Left cardiac atrium (tissue), 4 donors: ENCODE measurements around the gene PRMT1. TPM values are rescaled to one million over a fixed set of nuclear protein-coding genes. Genes with fewer than 3 reads are reported as not detected.

Experiments used
- ATAC-seq, 2 donors: fragments of 200-7000 bp; cut with Tn5 transposase; one replicate each; pipeline ENCODE4 v1.9.1; 2020; ENCODE audit warnings: mild to moderate bottlenecking in 2 of 2, moderate library complexity in 2 of 2
- DNase-seq: peaks from one replicate; pipeline ENCODE4 v3.0.0-alpha.2; 2020
- intact Hi-C, 2 donors: fragments of 100-400 bp; cut with DNase I; formaldehyde crosslinking; loops; one replicate each; pipeline versions ENCODE4 v1.14.1 to v1.15.1; 2022 to 2023
- total RNA-seq, 2 donors: library from RNA; stranded (reverse); fragmentation: NEBNext Ultra II Directional; extraction: Animal tissue kit (Norgen Biotek cat#: 25700); gene quantifications; one replicate each; pipeline ENCODE4 v1.2.1, GENCODE V29; 2021
- donor health status: DM: no; HTN: yes; CAD: no.
- donor health status: DM: no; HTN: yes; CAD: no; lungs with severe emphysema.
- donor health status: DM: yes; HTN: yes; CAD: no.
- donor health status: Dilated cardiomyopathy.

PRMT1 gene
- total RNA-seq, 2 donors from 2014 or later: 137 to 159 TPM

DNA sequence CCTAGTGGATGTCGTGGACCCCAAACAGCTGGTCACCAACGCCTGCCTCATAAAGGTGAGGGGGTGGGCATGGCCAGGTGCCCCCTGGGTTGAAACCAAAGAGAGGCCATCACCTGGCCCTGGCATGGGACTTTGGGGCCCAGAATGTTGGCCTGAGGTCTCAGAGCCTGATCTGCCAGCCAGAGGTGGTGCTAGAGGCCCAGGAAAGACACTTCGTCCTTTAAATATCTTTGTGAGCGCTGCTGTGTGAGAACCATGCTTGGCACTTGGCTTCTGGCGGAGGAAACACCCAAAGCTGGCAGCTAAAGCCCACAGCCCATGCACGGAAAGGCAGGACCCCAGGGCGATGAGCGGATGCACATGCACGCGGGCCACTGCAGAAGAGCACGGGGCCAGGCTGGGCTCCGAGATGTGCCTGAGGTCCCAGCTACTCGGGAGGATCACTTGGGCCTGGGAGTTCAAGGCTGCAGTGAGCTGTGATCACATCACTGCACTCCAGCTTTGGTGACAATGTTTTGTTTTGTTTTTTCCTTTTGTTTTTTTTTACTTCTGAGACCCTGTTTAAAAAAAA is 8.0 kb downstream of the PRMT1 start:
- intact Hi-C loops: loop anchor here (5.0 to 10.0 kb wide), 2 partner anchors 120 to 127 kb away; partner anchors contain the start of gene FUZ (in 1 of the 2)
- ATAC-seq: peak in 1 of 2 donors; percentile 23
- no peak for DNase-seq

DNA sequence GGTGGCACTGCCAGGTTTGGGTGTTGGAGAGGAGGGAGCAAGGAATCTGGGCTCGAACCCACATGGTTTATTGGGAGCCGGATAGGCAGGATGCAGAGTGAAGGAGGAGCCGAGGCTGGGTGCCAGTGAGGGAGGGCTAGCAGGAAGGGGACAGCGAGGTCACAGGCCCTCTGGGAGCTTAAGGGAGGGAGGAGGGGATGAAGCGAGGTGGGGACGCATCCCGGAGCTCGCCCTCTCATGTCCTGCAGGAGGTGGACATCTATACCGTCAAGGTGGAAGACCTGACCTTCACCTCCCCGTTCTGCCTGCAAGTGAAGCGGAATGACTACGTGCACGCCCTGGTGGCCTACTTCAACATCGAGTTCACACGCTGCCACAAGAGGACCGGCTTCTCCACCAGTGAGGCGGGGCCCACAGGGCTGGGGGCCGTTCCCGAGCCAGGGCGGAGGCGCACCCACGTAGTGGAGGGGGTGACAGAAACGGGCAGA is 8.8 kb downstream of the PRMT1 start:
- no peak for DNase-seq
- ATAC-seq: no peak
- intact Hi-C loops: loop anchor here in 1 of 2 donors (10.0 kb wide), 1 partner anchor 119 kb away; no protein-coding TSS in a partner anchor

DNA sequence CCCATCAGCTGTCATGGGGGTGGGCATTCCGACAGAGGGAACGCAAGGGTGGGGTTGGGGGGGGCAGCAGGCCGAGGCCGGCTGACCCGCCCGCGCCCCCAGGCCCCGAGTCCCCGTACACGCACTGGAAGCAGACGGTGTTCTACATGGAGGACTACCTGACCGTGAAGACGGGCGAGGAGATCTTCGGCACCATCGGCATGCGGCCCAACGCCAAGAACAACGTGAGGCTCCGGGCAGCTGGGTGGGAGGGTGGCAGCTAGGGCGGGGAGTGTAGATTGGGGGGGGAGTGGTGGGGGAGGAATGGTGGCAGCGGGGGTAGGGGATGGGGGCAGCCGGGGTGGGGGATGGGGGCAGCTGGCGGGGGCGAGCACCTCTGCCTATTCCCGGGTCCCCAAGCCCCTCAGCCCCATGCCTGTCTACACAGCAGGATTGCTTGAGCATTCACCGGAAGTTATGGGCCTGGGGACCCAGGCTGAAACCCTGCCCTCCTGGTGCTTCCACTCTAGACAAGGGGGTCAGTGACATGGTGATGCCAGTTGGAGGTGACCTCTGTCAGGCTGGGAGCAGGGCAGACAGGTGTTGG is 9.5 kb downstream of the PRMT1 start:
- DNase-seq: no peak
- no peak for ATAC-seq
- intact Hi-C loops: loop anchor here in 1 of 2 donors (10.0 kb wide), 1 partner anchor 118 kb away; no protein-coding TSS in a partner anchor

DNA sequence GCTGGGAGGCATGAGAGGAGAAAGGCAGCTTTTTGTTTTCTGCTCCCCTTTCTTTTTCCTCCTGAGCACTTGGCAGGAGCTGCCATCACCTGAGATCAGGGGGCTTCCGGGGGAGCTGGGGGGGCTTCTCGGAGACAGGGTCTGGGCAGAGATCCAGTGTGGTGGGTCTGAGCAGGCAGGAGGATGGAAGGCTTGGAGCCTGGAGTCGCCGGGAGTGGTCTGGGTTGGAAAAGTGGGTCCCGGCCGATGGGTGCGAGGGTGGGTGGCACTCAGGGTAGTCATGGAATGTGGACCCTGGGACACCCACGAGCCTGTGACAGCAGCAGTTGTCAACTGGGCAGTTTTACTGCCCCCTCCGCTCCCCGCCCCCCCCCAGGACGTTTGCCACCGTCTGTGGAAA is 10.1 kb downstream of the PRMT1 start:
- intact Hi-C loops: loop anchor here in 1 of 2 donors (10.0 kb wide), 1 partner anchor 118 kb away; no protein-coding TSS in a partner anchor
- ATAC-seq (no peak), DNase-seq (no peak)

DNA sequence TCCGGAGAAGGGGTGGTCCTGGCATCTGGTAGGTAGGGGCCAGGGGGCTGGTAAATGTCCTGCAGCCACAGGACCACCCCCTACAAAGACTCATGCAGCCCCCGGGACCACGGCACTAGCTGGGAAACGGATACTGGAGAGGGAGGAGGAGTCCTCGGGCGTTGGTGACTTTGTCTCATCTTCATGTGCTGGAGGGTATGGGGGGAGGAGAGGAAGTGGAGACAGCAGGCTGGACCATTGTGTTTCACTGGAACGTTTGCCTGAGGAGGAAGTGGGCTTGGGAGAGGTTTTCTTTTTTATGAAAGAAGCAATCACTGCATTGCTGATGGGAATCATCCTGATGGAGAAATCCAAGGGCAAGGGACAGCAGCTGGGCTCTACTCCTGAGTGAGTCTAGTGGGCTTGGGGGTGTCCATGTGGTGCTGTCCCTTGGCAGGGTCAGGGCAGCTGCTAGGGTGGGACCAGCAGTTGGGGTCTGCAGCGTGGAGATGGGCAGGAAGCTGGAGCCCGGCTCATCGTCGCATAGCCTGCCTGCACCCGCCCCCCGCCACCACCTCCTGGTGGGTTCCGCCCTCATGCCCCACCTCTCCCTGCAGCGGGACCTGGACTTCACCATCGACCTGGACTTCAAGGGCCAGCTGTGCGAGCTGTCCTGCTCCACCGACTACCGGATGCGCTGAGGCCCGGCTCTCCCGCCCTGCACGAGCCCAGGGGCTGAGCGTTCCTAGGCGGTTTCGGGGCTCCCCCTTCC is 10.7 kb downstream of the PRMT1 start:
- DNase-seq (no peak), ATAC-seq (no peak)
- intact Hi-C loops: loop anchor here in 1 of 2 donors (10.0 kb wide), 1 partner anchor 117 kb away; no protein-coding TSS in a partner anchor

DNA sequence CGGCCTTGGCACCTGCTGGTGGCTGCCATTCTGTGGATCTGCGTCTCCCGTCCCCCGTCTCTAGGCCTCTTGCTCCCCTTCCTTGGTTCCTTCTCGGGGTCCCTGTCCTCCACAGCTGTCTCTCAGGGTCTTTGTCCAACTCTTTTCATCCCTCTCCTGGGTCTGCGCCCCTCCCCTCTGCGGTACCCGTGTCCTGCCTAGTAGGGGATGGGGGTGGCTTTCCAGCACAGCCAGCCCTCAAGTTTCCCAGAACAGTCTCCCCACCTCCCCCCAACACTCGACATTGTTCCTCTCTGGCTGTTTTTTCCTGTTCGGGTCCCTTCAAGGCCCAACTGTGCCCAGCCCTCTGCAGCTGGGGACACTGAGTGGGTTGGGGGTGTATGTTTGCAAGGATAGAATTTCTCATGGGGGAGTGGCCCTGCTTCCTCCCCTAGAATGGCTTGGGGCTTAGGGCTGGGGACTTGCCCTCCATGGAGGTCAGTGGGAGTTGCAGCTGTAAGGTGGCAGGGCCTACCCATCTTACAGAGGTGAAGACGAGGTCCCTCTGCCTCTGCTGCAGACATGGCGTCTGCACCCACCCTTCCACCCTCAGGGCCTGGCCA is 11.6 kb downstream of the PRMT1 start:
- DNase-seq: no peak
- intact Hi-C loops: loop anchor here in 1 of 2 donors (10.0 kb wide), 1 partner anchor 116 kb away; no protein-coding TSS in a partner anchor
- no peak for ATAC-seq

DNA sequence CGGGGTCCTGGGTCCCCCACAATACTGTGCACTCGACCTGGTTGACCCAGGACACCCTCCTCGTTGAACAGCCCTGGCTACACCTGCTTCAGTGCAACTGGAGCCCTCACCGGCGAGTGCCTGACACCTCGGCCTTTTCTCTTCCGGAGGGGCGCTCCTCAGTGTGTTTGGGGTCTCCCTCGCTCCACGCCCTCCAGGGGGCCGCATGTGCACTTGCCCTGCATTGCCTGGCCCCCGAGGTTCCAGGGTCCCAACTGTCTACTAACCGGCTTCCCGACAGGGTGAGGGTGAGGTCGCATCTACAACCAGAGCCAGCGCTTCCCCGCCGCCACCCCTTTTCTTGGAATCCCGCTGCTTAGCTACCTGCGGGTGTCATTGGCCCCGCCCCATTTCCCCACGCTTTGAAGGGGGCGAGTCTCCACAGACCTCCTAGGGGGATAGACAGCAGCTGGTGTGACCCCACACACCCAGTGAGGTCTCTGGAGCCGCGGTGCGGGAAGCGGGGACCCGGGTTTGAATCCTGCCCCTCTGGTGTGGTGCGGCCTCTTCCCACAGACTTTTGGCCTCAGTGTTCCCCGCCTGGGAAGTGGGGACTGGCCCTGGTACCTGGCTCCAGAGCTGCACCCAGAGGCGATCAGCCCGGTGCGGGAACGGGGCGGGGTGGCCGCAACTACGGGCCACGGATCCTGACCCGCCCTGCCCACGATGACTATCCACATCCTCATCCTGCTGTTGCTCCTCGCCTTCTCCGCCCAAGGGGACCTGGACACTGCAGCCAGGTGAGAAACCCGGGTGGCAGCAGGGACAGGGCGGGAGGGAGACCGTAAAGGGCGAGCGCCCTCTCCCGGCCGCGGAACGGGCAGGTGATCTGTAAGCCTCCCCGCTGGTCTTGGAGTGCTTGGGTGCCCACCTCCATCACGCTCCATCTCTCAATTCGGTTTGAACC is 12.3 kb downstream of the PRMT1 start, which contains the start of gene ADM5:
ADM5 (plus strand) TSS at position 462 of the 946 bp plus-strand sequence; CDS start at position 706, 244 bp downstream.
- intact Hi-C loops: loop anchor here (5.0 to 10.0 kb wide), 2 partner anchors 73 to 115 kb away; partner anchors contain the start of gene TSKS (in 1 of the 2)
- DNase-seq (no peak), ATAC-seq (peak; percentile 27 to 35)

DNA sequence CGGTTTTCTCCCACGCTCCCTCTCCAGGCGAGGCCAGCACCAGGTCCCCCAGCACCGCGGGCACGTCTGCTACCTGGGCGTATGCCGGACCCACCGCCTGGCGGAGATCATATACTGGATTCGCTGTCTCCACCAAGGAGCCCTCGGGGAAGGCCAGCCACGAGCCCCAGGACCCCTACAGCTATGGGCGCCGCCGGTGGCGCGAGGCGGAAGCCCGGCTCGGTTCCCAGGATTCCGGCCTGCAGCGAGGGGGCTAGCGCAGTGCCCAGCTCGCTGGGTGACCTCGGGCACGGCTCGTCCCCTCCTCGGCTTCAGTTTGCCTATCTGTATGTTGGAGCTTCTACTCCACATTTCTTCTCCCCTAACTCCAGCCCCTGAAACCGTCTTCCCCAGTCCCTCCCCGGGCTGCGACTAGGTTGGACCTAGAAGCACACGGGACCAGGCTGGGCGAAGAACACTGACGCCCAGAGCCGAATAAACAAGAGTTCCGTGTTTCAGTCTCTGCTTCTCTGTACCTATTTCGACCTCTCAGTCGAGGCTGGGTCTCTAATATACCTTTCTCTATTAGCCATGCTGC is 13.1 kb downstream of the PRMT1 start:
- DNase-seq (no peak), ATAC-seq (peak; percentile 11 to 13)
- intact Hi-C loops: loop anchor here in 1 of 2 donors (5.0 kb wide), 1 partner anchor 72 kb away; the partner anchor contains the start of gene TSKS

DNA sequence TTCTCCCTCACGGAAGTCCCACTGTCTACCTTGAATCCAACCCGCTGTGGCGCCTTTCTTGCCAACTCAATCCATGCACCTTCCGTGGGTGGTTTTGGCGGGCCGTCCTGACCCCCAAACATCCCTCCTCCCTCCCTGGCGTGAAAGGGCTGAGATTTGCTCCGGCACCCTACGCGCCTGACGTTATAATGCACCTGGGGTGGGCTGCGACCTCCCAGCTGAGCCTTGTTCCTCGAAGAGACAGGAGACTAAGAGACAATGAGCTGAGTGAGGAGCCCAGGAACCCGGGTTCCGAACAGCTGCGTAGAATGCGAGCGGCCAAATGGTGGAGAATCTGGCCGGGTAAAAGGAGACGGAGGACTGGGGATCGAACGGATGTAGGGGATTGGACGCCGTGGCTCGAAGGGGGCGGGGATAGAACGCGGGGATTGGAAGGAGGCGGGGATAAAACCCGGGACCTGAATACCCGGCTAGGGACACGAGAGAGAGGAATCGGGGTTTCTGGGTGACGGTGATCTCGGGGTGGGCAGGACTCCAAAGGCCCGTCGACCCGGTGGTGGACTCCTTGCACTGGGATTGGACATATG is 13.7 kb downstream of the PRMT1 start, which contains the start of gene CPT1C:
CPT1C (plus strand) TSS at position 461 of the 587 bp plus-strand sequence. CDS start 1,137 bp downstream, outside the sequence.
- ATAC-seq (peak; percentile 85 to 86), DNase-seq (peak; percentile 87)
- intact Hi-C loops: loop anchor here in 1 of 2 donors (5.0 kb wide), 1 partner anchor 72 kb away; the partner anchor contains the start of gene TSKS

DNA sequence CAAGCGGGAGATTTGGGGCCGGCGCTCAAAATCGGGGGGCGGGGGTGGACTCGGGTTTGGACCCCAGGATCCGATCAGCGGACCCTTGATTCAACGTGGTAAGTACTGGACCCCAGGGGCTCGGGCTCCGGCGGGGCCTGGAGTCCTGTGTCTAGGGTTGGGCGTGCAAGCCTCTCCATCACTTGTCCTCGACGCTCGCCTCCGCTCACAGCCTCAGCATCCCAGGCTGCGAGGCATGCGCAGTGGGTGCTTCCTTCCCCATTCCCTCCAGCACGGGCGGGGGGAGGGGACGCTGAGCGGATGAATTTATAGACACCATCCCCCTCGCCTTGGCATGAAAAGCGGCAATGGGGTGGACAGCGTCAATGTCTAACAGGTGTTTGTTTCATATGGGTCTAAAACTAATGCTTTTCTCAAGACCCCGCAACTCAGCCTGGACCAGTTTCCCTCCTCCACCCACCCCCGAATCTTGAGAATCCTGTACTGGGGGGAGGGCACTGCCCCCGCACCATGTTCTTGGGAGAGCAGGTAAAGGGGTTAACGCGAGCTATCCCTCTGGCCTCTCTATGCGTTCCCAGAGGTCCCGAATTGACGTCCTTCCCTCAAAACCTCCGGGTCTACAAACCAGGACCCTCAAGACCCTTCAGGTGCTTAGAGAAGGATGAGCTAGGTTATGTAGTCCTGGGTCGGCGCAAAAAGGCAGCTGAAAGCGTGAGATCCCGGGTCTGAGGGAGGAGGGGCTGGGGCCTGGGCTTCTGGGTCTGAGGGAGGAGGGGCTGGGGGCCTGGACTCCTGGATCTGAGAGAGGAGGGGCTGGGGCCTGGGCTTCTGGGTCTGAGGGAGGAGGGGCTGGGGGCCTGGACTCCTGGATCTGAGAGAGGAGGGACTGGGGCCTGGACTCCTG is 14.4 kb downstream of the PRMT1 start:
- intact Hi-C loops: loop anchor here in 1 of 2 donors (5.0 kb wide), 1 partner anchor 71 kb away; the partner anchor contains the start of gene TSKS
- ATAC-seq (peak; percentile 45 to 64), DNase-seq (peak; percentile 75)

DNA sequence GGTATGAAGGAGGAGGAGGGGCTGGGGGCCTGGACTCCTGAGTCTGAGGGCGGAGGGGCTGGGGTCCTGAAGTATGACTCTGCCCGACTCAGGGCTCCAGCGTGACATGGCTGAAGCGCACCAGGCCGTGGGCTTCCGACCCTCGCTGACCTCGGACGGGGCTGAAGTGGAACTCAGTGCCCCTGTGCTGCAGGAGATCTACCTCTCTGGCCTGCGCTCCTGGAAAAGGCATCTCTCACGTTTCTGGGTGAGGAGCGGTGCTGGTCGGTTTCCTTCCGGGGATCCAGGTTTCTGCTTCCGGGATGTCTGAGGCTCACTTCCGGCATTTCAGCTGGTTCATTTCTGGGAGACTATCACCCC is 15.1 kb downstream of the PRMT1 start:
- intact Hi-C loops: loop anchor here in 1 of 2 donors (5.0 kb wide), 1 partner anchor 70 kb away; the partner anchor contains the start of gene TSKS
- no peak for ATAC-seq

DNA sequence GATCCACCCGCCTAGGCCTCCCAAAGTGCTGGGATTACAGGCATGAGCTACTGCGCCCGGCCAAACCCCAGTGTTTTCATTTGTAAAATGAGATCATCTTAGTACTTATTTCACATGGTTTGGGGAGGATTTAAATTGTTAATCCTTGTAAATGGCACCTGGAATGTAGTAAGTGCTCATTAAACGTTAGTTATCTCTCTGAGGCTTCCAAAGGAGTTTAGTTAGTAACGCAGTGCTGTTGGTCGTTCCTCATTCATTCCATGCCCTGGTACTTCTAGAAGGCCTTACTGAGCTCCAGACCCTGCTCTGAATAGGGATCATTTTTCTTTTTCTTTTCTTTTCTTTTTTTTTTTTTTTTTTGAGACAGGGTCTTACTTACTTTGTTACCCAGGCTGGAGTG is 19.0 kb downstream of the PRMT1 start:
- ATAC-seq: no peak
- no peak for DNase-seq
- intact Hi-C loops: no loop called here

More for the DNA sequence above, 15.1 kb downstream of the PRMT1 start:
- no peak for DNase-seq

DNA sequence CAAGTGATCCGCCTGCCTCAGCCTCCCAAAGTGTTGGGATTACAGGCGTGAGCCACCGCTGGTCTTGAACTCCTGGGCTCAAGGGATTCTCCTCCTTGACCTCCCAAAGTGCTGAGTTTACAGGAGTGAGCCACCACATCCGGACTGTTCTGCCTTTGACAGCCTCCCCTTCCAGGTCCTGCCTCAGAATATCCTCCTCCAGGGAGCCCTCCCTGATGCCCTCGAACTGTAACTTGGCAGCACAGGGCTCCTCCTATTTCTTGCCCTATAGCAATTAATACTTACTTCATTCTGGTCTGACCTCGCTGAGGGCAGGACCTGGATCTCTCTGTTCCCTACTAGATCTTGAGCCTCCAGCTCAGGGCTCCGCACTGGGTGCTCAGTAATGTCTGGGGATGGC is 19.8 kb downstream of the PRMT1 start:
- no peak for DNase-seq
- intact Hi-C loops: no loop called here
- ATAC-seq: no peak

DNA sequence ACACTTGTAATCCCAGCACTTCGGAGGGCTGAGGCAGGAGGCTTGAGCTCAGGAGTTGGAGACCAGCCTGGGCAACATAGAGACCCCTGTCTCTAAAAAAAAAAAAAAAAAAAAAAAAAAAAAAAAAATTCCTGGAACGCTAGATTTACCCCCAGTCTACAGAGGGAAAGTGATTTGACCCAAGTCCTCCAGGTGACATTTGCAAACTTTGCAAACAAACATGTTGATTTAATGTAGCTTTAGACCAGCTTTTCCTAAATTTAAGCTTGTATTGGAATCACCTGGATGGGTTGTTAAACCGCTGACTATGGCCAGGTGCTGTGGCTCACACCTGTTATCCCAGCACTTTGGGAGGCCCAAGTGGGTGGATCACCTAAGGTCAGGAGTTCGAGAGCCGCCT is 22.3 kb downstream of the PRMT1 start:
- DNase-seq (no peak), ATAC-seq (no peak)
- intact Hi-C loops: no loop called here

DNA sequence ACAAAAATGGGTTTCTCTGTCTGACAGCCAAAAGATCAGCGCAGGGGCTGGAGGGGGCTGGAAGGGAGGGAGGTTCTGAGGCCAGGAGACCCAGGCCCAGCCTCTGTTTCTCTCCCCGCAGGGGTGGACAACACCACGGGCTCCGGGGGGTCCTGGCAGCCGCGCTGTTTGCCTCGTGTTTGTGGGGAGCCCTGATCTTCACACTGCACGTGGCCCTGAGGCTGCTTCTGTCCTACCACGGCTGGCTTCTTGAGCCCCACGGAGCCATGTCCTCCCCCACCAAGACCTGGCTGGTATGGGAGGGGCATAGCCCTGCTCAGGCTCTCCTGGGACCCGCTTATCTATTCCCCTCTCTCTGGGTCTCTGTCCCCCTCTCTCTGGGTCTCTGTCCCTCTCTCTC is 23.5 kb downstream of the PRMT1 start:
- DNase-seq (no peak), ATAC-seq (no peak)
- intact Hi-C loops: no loop called here

DNA sequence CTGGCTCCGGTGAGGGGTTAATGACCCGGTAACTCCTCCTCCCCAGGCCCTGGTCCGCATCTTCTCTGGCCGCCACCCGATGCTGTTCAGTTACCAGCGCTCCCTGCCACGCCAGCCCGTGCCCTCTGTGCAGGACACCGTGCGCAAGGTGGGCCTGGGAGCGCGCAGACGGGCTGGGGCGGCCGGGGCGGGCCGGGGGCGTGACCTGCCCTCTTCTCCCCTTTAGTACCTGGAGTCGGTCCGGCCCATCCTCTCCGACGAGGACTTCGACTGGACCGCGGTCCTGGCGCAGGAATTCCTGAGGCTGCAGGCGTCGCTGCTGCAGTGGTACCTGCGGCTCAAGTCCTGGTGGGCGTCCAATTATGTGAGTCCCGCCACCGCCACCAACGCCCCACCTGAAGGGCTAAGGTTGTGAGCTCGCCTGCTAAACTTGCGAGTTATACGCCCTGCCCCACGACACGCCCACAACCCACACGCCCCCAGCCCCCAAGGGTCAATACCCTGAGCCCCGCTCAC is 24.3 kb downstream of the PRMT1 start:
- ATAC-seq (peak in 1 of 2 donors; percentile 25), DNase-seq (no peak)
- intact Hi-C loops: no loop called here
